HK-2 (cell line): ENCODE results near the gene NPPB.

Source experiments
- DNase-seq: peaks from one replicate; pipeline ENCODE4 v3.0.0-alpha.2; 2018; ENCODE audit not compliant: unreplicated experiment

Gene NPPB

GRCh38 chr1:11833900-11834299, 24.8 kb downstream of the NPPB start:
- DNase-seq, result no peak

GRCh38 chr1:11833497-11833896, 25.2 kb downstream of the NPPB start:
- no peak for DNase-seq

- no peak for DNase-seq
Observed at GRCh38 chr1:11831945-11832725, 26.6 kb downstream of the NPPB start.

- DNase-seq, result no peak
Observed at GRCh38 chr1:11828511-11828910, 30.2 kb downstream of the NPPB start.

GRCh38 chr1:11826946-11827345, 31.8 kb downstream of the NPPB start:
- no peak for DNase-seq

GRCh38 chr1:11825131-11825530, 33.6 kb downstream of the NPPB start:
- no peak for DNase-seq

- DNase-seq, result no peak
Observed at GRCh38 chr1:11823366-11824137, 35.2 kb downstream of the NPPB start.

- no peak for DNase-seq
Observed at GRCh38 chr1:11822091-11822490, 36.7 kb downstream of the NPPB start.

- DNase-seq, result no peak
Observed at GRCh38 chr1:11817192-11817591, 41.6 kb downstream of the NPPB start.

GRCh38 chr1:11813021-11813420, 45.7 kb downstream of the NPPB start:
- DNase-seq, result no peak
